Glomerular visceral epithelial cell (primary cell): ENCODE results near the gene C12orf75.

ENCODE experiments used
- DNase-seq: peaks from one replicate; pipeline ENCODE4 v3.0.0-alpha.2; 2016; ENCODE audit errors: extremely low spot score

C12orf75 gene

GRCh38 chr12:105418821-105419291 is 88.4 kb downstream of the C12orf75 start:
- no peak for DNase-seq

GRCh38 chr12:105419606-105420005 is 89.1 kb downstream of the C12orf75 start:
- no peak for DNase-seq

- no peak for DNase-seq
Measured at GRCh38 chr12:105420046-105420445, 89.6 kb downstream of the C12orf75 start.

- peak; percentile 73 for DNase-seq
Measured at GRCh38 chr12:105420659-105421240, 90.3 kb downstream of the C12orf75 start.
